Activated CD4-positive, alpha-beta T cell treated with anti-CD3 and anti-CD28 coated beads, Interleukin-2, amount 50 U/mL, for 48 hours (primary cell): ENCODE results near the gene POLR2L.

Source experiments
- DNase-seq, 2 experiments: peaks; one replicate each; pipeline ENCODE4 v3.0.0-alpha.2; 2020

POLR2L gene

DNA sequence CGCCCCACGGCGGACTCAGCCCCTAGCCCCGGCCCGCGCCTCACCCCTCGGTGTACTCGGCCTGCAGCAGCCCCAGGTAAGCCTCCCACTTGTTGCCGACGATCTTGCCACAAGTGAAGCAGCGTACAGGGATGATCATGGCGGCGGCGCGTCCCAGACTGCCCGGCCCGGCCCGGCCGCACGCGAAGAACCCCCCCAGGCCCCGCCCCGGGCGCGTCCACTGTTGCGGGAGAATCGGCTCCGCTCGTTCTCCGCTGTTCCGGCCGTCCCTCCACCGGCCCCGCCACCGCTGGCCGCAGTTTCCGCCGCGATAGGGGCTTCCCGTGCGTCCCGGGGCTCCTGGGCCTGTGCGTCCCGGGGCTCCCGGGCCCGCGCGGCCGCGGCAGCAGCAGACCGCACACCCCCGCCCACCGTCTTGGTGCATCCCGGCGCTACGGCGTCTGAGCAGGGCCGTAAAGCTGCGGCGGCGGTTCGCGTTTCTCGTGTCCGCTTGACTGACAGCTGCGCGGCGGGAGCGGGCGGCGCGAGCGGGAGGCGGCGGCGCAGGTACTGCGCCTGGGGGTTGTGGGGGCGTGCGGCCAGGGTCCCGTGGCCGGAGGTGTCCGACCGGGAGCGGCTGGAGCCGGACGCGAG is at the start of gene POLR2L, which contains the start of gene TSPAN4:
Gene POLR2L (minus strand): TSS at position 160 of the 633 bp plus-strand sequence. CDS start 21 bp downstream, at position 139.
Gene TSPAN4 (plus strand): TSS at position 483 of the 633 bp plus-strand sequence. CDS start 7,453 bp downstream, outside the sequence.
- peak; percentile 88 to 91 for DNase-seq

DNA sequence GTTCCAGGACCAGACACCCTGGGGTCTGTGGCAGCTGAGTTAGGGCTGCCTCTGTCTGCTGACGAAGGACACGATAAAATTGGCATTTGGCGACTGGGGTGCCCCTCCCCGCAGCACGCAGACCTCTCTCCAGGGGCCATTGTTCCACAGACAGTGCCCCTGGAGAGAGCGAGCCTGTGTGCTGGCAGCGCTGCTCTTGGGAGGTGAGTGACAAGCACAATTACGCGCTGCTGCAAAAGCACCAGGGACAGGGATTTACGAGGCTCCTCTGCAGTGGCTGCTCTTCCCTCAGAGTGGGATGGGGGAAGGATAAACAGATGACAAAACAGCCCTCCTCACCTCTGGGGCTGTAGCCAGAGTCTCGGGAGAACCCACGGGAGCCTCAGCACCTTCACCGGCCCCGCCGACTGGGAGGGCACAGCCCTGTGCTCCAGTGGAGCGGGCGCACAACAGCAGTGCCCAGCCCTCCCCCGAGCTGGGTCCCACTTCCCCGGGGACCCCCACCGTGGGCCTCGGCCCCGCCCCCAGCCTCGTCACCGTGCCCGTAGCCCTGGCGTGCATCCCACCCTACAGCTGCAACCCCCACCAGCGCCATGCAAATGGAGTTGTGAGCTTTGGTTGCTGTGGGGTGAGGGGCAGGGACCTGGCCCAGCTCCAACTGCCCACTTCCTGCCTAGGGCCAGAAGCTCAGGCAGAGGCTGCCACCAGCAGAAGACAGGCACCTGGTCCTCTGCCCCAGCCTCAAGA is 48.6 kb upstream of the POLR2L start:
- DNase-seq = no peak

DNA sequence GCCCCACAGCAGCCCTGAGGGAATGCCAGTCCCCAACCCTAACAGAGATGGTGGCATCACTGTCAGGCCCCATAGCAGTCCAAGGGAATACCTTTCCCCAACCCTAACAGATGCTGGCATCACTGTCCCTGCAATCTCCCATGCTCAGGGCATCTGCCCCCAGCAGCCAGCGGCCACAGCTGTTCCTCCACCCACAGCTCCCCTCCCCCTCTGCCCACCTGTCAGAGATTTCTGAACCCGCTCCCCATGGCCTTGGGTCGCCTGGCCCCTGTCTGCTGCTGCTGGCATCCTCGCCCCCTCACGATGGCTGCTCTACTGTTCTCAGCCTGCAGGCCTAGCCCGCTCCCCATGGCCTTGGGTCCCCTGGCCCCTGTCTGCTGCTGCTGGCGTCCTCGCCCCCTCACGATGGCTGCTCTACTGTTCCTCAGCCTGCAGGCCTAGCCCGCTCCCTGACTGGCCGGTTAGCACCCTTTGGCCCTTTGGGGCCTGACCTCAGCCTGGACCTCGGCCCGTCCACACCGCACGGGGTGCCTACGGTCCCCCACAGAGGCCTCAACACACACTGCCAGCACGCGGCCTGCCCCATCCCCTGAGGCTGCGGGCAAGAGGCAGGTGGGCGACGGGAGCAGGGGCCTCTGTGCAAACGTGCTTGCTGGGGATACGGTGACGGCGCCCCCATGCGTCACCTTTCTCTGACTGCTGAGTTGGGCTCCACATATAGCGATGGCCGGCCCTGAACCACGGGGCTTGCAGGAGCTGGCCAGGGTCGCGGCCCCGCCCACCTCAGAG is 47.6 kb upstream of the POLR2L start:
- DNase-seq = no peak

DNA sequence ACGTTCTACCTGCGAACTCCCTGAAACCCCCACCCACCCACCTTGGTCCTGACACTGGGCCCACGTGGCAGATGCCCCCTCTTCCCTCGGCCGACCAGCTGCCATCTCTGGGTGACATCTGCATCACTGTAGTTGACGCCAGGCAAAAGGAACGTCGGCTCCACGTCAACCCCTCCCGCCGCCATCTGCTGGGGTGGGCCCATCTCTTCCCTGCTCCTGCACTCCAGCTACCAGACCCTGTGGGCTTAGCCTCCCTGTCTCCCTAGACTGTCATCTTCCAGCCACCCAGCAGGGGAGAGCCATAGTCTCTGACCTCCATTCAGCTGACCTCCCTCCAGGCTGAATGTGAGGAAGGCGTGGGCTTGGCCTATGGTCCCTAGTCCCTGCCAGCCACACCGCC is 46.9 kb upstream of the POLR2L start:
- no peak for DNase-seq

DNA sequence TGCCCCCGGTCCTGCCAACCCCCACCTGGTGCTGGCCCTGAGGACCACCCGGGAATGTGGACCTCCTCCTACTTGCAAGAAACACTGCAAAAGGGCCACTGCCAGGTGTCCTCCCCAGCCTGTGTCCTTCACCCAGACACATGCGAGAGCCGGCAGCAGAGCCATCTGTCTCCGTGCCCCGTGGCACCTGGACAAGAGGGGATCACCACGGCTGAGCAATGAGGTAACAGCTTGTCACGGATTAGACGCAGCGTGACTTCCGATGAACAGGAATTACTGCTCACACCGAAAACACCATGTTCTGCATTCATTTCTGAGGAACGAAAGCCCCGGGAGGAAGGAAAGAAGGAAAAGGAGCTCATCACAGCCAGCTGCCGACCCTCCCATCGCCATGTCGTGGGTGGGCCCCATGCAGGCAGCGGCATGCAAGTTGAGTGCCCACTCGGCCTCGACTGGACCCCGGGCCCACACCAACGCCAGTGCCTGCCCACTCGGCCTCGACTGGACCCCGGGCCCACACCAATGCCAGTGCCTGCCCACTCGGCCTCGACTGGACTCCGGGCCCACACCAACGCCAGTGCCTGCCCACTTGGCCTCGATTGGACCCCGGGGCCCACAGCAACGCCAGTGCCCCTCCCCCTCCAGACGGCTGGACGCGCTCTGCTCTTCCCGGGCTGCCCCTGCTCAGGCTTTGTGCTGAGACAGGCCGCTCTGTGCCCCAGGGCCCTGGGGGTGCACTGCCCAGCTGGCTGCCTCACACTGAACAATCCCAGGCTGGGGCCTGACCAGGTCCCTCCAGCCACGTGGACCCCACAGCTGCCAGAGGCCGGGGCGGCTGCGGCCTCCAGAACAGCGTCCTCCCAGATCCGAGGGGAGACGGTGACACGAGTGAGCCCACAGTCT is 46.2 kb upstream of the POLR2L start:
- no peak for DNase-seq

DNA sequence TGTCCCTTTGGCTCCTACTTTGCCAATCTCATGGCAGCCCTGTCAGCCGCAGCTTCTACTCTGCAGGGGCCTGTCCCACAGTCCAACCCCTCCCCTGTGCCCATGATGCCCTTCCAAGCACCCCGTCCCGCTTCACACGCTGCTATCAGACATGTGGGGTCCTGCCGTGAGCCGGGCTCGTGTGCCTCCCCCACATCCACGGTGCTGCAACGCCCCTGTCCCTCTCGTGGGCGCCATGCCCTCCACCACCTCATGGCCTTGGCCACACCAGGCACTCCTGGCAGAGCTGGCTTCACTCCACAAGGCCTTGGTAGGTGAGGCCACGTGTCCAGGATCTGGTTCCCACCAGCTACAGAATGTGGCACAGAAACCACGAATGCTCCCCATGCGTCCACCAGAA is 45.3 kb upstream of the POLR2L start:
- no peak for DNase-seq

DNA sequence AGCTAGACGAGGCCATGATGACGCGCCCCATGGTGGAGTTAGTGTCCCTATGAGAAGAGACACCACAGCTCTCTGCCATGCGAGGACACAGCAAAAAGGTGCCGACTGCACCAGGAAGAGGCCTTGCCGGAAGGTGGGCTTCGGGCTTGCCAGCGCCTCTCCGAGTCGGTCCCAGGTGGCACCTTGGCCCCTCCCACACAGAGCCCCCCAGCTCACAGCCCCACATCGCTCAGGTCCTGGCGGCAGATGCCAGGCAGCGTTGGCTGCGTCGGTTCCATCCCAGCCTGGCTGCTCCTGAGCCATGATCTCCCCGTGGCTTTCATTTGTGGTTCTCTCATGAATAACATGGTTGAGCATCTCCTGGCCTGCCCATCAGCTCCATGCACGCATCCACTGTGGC is 44.2 kb upstream of the POLR2L start:
- DNase-seq = no peak

DNA sequence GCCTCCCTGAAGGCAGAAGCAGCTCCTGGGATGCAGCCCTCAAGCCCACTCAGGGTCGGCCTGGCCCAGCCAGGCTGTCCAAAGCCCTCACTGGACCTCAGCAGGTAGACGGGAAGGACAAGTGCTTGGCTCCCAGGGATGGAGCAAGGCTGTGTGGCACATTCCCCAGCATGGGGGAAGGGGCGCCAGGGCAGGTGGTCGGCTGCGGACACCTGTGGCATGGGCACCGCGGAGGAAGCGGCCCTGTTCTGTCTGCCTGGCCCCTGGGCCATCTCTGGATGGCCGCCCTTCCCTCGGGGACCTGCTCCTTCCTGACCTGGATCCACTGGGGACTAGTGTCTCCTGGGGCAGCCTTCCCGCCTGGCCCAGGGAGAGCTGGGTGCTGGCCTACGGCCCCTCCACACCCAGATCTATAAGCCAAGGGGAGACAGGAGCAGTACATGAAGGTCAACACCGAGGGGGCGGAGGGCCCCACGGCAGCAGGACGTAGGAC is 42.3 kb upstream of the POLR2L start:
- no peak for DNase-seq

DNA sequence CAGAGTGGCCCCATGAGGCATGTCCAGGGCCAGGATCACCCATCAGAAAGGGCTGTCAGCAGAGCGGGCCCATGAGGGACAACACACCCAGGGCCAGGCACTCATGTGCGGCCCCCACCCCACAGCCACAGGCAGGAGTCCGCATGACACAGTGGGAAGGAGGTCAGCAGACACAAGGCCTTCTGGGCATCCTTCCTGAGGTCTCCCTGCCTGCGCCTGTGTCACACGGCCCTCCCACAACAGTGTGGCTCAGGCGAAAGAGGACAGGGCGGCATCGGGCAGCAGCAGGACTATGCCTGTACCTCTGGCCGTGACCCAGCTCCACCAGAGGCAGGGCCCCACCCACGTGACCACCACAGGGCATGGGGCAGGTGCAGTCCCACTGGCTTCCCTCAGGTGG is 41.2 kb upstream of the POLR2L start:
- no peak for DNase-seq

DNA sequence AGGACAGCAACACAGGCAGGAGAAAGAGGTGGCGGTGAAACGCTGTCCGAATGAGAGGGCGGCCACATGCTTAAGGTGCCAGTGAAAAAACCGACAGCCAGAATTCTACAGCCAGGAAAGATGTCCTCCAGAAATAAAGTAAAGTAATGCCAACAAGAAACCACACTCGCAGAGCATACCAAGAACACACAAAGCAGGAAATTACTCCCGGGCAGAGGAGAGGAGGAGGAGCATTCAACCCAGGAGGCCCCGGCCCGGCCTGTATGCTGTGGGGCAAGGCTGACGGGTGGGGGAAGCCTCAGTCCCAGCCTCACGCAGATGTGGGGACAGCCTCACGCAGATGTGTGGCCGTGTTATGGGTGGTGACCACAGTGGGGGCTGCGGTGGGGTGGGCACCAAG is 40.3 kb upstream of the POLR2L start:
- no peak for DNase-seq

DNA sequence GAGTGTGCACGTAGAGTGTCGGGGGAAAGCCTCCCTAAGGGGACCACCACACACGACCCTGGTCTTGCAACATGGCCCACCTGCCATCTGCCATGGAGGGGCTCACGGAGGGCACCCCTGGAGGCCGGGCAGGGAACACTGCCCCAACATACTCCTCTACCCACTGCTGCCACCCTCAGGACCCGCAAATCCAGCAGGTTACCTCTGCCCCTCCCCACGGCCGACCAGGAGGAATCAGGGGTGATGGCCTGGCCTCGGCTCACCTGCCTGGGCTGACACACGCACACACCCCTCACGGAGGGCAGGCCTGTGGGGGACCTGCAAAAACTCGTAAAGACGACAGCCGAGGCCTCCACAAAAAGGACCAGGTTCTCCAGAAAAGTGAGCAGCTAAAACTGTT is 38.1 kb upstream of the POLR2L start:
- no peak for DNase-seq

DNA sequence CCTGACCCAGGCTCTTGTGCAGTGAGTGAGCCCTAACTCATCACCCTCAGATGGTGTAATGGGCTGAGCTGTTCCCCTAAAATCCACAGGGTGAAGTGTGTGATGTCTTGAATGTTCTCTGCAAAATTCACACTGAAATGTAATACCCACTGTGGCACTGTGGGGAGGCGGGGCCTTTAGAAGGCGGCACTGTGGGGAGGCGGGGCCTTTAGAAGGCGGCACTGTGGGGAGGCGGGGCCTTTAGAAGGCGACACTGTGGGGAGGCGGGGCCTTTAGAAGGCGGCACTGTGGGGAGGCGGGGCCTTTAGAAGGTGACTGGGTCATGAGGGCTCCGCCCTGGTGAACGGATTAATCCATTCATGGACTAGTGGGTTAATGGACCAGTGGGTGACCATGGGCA is 35.2 kb upstream of the POLR2L start:
- DNase-seq = peak; percentile 38 to 46

DNA sequence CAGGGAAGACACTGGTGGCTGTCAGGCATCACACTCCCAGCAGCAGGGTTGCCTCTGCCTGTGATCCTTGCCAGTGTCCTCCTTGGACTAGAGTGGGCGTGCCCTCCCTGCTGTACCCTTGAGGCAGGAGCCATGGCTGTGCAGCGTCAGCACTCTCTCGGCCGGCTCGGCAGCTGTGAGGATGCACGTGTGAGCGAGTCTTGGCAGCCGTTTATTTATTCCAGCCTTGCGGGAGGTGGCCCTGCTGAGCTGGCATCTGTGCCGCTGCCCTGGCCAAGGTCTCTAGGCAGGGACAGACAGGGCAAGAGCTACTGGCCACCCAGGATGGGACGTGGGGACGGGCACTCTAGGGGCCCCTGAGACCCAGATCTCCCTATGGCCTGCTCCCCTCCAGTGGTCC is 34.2 kb upstream of the POLR2L start:
- DNase-seq = no peak

DNA sequence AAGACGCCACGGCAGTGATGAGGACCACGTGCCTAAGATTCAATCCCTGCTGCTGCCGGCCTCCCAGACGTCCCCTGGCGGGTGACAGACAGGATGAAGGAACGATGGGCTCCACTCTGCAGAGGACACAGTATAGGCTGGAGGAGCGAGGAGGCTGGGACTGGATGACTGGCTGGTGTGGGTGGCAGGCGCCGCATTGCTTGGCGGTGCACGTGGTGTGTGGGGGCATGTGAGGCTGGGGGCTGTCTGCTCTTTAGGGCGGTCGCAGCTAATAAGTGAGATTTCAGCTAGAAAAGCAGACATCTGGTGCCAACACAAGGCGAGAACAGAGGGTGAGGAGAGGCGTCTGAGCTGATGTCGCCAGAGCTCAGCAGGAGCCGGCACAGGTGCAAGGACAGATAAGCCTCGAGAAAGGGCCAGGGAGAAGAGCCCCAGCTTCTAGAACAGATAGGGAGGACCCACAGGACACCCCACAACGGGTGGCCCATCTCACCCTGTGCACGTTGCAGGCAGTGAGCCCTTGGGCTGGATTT is 33.5 kb upstream of the POLR2L start:
- no peak for DNase-seq

DNA sequence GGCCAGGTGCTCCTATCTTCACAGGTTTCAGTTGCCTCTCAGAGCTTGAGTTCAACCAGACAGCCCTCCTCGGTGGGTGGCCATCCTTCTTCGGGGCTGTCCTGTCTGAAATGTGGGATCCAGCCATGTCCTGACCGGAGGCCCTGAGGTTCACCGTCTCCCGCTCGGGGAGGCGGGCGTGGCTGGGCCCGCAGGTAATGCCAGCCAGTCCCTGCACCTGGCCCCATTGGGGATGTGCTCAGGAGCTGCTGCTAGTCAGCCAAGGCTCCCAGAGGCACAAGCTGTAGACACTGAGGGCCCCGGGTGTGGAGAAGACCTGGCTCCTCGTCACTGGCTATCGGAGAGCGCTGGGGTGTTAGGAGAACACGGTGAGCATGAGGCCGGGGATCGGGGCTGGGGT is 32.9 kb upstream of the POLR2L start:
- no peak for DNase-seq

DNA sequence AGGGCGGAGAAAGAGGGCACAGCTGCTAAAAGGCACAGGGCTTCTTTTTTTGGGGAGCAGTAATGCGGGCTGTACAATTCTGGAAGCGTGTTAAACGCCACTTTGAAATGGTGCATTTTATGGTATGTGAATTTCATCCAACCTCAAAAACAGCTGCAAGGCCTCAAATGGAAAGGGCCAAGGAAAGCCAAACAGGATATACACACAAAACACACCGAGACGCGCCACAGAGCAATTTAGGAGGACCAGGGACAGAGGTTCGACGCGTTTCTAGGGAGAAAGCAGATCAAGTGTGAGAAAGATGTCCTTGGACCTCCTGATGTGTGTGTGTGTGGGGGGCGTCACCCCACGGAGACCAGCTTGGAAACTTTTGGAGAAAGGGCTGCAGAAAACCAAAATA is 31.4 kb upstream of the POLR2L start:
- DNase-seq = no peak

DNA sequence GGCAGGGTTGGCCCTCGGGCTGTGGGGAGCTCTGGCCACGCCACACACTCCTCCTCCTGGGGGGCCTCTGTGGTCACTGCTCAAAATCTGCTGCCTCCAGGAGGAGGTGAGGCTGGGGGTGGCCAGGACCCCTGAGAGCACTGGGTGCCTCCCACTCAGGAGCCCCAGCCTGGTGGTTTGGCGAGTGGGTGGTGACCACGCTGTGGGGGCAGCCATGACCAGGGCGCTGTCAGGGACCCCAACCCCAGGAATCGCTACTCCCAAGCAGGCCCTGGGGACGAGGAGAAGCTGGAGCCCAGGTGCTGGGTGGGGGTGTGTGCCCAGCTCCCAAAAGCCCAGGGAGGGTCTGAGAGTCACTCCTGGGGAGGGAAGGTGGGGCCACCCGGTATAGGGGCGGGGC is 30.5 kb upstream of the POLR2L start:
- DNase-seq = no peak

DNA sequence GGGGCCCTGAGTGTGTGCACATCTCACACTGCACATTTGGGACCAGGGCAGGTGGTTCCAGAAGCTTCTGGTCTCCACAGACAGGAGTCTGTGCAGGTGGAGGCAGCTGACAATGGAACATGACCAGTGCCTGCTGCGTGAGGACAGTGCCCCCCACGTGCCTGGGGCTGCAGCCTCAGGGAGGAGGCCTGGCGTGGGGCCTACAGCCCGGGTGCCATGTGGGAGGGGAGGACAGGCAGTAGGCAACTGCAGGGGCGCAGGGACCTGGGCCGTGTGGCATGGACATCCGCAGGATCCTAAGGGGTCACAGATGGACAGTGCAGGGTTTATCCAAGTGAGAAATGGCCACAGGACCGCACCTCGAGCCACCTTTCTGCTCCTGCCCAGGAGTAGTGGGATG is 29.1 kb upstream of the POLR2L start:
- DNase-seq = no peak

DNA sequence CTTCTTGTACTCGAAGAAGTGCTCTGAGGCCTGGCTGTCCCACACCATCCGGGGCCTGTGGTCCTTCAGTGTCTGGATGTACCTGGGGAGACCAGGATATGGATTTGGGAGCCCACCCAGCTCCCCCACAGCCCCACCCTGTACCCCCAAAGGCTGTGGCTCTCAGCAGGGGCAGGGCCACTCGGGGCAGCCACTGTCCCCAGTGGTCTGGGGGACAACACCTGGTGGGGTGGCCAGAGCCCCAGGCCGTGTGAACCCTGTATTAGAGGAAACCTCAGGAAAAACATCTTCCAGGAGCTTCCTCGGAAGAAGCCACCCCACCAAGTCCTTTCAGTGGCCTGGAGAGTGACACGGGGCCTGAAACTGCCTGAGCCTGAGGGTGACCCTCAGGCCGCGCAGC is 28.1 kb upstream of the POLR2L start:
- DNase-seq = no peak

DNA sequence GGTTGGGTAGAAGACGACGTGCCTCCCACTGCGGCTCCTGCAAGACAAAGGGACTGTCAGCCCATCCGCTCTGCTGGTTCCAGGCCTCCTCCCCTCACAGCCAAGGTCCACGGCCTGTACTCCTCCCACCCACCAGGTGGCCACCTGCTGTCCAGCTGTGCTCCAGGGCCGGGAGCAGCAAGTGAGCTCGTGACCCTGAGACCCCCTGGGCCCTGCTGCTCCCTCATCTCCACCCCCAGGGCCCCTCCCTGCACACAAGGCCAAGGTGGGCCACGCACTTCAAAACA is 27.7 kb upstream of the POLR2L start:
- no peak for DNase-seq

DNA sequence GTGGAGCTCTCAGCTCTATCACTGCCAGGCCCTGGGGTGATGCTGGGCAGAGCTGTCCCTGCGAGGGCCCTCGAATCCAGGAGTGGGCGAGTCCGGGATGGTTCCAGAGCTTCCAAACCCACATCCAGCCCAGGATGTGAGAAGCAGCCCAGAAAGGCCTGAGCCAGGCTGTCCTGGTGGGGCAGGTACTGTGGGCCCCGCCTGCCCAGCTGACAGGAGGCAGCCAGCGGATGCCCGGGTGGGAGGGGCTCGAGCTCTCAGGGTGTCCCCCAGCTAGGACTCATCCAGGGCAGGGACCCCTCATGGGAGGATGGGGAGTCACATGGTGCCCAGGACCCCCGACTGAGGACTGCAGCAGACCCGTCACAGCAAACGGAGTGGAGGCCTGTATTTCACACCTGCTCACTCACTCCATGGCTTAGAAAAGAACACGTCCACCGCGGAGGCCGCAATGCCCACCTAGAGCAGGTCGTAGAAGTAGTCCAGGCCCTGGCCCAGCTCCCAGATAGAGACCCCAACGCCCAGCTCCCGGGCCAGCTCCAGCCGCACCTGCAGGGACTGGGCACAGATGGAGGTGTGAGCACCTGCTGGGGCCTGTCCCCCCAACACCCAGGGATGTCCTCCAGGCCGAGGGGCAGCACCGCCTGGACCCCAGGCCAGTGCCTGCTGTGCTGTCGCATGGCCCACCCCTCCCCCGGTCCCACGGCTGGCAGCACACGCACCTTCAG is 27.2 kb upstream of the POLR2L start:
- no peak for DNase-seq

DNA sequence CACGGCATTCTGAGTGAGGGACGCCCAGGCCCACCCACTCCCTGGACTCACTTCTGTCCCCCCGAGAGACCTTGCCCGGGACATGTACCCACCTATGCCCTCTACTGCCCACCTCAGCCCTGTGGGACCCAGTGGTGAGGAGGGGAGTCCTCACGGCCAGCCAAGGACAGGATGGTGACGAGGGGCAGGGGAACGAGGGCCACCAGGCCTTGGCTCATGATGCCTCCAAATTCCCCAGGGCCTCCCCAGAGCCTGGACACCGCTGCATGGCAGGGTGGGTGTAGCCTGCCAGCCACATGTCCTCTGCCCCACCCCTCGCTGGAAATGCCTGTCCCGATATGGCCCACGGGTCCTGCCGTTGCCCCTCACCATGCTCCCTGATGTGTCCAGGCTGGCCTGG is 26.5 kb upstream of the POLR2L start:
- DNase-seq = no peak
